Cerebellar nuclear complex (tissue), 1 donor: Measurements from ENCODE around the gene CNKSR1.
A peak's percentile ranks its signal among the peaks of the same experiment; 100 is the strongest.

ENCODE experiments used
- DNase-seq, 2 experiments: peaks; one replicate each; lab custom pipeline; 2025; lab: John Stamatoyannopoulos, UW

CNKSR1 gene

DNA sequence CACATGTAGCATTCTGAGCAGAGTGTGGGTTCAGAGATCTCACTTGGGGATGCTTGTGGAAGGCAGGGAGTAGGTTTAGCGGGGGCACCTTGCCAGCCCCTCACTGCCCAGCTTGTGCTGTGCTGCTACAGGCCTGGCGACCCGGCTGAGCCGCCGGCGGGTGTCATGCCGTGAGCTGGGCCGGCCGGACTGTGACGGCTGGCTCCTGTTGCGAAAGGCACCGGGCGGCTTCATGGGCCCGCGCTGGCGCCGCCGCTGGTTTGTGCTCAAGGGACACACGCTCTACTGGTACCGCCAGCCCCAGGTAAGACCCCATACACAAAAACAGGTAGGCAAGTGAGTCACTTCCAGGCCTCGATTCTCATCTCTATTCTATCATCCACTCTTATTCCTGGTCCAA is 7.6 kb downstream of the CNKSR1 start:
- DNase-seq: no peak

GRCh38 chr1:26187882-26188281 is 10.6 kb downstream of the CNKSR1 start:
- no peak for DNase-seq

- DNase-seq: no peak
Measured at GRCh38 chr1:26188477-26188876, 11.2 kb downstream of the CNKSR1 start.

DNA sequence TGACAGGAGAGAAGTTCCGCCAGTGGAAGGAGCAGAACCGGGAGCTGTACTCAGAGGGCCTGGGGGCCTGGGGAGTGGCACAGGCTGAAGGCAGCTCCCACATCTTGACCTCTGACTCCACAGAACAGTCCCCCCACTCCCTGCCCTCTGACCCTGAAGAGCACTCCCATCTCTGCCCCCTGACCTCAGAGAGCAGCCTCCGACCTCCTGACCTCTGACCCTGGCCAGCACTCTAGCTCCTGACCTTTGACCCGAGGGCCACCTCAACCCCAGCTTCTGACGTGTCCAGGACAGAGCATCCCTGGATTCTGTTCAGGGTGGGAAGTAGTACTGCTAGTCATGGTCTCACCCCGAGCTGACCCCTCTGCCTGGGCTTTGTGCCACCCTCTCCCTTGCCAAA is 12.0 kb downstream of the CNKSR1 start:
- DNase-seq: no peak

DNA sequence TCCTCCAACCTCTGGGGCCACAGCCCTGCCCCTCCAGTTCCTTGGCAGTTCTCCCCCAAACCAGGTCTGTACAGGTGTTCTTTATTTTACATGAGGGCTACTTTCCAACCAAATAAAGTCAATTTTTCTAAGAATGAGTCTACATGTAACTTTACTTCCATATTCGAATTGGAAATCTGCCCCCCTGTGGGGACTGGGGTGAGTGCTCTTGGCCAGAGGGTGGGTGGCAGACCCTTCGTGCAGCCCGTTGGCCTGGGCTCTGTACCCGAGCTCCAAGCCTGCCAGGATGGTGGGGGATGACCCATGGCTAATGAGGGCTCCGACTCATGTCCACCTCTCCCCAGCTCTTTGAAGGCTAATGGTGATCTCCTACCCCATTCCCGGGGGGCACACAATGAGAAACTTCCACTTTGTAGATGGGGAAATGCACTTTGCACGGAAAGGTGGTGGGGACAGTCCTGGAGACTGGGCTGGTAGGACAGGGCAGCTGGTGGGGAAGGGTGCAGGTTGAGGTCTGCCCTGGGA is 12.5 kb downstream of the CNKSR1 start:
- DNase-seq: no peak

GRCh38 chr1:26190373-26190987 is 13.2 kb downstream of the CNKSR1 start, which contains the start of gene CATSPER4:
TSS of gene CATSPER4 (plus strand) at chr1:26190602. CDS start at chr1:26190628, 26 bp downstream.
- DNase-seq: no peak

GRCh38 chr1:26191739-26192138 is 14.4 kb downstream of the CNKSR1 start:
- DNase-seq: no peak

GRCh38 chr1:26195805-26196204 is 18.5 kb downstream of the CNKSR1 start:
- DNase-seq: no peak

- no peak for DNase-seq
Measured at GRCh38 chr1:26197301-26197700, 20.0 kb downstream of the CNKSR1 start.

DNA sequence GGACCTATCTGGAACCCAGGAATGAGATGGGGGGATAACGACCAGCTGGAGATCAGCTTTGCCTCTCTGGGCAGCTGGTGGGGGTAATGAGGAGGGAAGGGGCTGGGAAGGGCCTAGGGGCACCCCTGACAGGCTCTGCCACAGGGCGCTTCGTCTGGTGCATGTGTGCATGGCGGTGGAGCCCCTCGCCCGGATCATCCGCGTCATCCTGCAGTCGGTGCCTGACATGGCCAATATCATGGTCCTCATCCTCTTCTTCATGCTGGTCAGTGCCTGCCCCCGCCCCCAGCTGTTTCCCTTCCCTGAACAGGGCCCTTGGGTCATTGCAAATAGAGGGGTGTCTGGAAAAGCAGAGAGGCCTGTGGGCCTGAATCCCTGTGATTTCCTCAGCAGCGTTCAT is 20.5 kb downstream of the CNKSR1 start:
- DNase-seq: no peak

DNA sequence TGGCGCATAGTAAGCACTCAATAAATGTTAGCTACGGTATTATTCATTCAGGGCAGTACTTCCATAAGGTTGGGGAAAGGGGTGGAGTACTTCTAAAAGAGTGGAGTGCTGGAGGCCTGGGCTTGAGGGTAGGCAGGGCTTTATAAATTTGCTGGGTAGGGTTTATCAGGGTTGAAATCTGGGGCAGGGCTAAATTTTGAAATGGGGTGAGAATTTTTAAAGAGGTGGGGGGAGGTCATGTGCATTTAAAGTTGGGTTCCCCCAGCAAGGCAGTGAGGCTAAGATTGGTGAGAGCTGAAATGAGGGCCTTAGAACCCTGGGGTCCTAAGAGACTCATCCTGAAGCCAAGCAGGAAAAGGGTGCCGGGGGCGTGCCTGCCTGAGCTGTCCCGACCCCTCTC is 23.1 kb downstream of the CNKSR1 start:
- DNase-seq: no peak

GRCh38 chr1:26203642-26204318 is 26.5 kb downstream of the CNKSR1 start:
- no peak for DNase-seq

- DNase-seq: no peak
Measured at GRCh38 chr1:26210147-26210870, 33.0 kb downstream of the CNKSR1 start.

GRCh38 chr1:26212726-26213125 is 35.4 kb downstream of the CNKSR1 start:
- DNase-seq: no peak

- DNase-seq: no peak
Measured at GRCh38 chr1:26213335-26213905, 36.1 kb downstream of the CNKSR1 start.

- DNase-seq: no peak
Measured at GRCh38 chr1:26215246-26215645, 38.0 kb downstream of the CNKSR1 start.

- DNase-seq: no peak
Measured at GRCh38 chr1:26218906-26219494, 41.7 kb downstream of the CNKSR1 start.

- DNase-seq: no peak
Measured at GRCh38 chr1:26220199-26220912, 43.1 kb downstream of the CNKSR1 start.

DNA sequence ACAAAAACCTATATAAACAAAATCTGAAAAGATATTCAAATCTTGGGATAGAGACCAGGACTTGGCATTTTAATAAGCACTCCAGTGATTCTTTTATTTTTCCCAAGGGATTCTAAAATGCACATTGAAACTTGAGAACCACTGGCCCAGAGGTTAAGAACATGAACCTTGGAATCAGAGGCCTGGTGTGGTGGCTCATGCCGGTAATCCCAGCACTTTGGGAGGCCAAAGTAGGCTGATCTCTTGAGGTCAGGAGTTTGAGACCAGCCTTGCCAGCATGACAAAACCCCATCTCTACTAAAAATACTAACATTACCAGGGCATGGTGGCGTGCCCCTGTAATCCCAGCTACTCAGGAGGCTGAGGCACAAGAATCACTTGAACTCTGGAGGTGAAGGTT is 43.8 kb downstream of the CNKSR1 start:
- no peak for DNase-seq

DNA sequence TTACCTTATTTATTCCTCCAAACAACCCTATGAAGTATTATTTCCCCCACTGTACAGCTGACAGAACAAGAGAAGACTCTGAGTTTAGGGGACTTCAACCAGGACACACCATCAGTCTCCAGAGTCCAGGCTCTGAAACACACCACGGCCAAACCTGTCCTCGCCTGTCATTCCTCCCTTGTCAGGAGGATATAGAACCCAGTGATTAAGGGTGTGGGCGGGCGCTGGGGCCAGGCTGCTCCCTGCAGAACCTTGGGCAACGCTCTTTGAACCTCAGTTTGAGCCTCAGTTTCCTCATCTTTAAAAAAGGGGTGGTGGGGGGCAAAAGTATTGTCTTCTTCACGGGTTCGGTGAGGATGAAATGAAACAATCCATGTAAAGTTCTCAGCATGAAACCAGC is 47.3 kb downstream of the CNKSR1 start:
- no peak for DNase-seq

DNA sequence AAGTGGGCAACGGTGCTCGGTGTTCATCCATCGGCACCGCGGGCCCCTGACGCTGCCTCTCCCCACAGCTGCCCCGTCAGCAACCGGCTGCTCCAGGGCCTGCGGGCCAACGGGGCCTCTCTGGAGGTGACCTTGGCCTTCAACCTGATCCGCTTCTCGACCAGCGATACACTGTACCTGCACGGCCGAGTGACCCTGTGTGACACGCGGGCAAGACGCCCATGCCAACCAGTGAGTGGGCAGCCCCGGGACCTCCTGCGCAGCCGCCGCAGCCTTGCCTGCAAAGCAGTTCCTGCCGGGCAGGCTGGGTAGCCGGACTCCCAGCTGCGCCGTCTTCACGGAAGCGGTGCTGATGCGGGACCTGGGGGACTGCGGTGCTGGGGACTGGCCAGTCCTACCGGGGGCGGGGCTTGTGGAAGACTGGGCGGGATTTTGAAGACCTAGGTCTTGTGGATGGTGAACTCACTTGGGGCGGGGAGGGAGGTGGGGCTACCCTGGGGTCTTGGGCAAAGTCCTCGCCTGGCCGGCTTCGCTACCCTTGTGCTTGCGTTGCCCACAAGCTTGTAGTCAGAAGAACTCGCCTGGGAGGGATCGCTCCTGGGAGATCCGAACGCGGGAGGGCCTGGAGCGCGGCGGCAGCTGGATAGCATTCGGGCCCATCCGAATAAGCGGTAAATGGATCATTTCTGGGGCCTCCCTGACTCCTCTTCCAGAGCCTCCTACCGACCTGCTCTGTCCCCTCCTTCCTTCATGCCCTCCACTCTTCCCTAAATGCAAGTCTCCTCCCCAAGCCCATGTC is 47.9 kb downstream of the CNKSR1 start:
- peak in 1 of 2 experiments; percentile 2 for DNase-seq
